Measurements from ENCODE around the gene BSCL2.
A peak's percentile ranks its signal among the peaks of the same experiment; 100 is the strongest.
"Not testable (repeated sequence)": the region's sequence is repeated elsewhere in the genome, so short reads cannot be mapped to it uniquely, and the experiment has no call there.

Gene BSCL2

DNA sequence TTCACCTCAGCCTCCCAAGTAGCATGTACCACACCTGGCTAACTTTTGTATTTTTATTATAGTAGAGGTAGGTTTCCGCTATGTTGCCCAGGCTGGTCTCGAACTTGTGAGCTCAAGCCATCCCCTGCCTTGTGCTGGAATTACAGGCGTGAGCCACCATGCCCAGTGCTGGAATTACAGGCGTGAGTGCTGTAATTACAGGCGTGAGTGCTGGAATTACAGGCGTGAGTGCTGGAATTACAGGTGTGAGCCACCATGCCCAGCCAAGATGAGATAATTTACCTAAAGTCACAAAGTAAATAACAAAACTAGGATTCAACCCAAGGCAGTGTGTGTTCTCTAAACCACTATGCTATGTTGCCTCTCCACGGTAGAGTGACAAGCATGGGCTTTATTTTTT is 24.7 kb downstream of the BSCL2 start:
- no peak for DNase-seq

DNA sequence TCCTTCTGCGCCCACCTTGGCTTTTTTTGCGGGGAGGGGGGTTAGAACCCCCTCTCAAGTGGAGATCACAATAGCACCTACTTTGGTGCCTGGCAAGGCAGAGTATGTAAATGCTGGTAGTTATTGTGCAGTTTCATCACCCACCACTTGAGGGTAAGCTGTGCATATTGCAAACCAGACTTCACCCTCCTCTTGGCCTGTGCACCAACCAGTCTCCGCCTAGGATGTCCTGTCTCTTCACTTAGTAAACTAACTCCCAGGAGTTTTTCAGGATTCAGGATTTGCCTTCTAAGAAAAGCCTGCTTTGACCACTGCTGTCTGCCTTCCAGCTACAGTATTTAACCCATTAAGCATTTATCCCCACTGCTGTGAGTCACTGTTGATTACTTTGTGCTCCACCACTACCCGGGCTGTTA is 26.4 kb downstream of the BSCL2 start:
- peak; percentile 47 for DNase-seq

DNA sequence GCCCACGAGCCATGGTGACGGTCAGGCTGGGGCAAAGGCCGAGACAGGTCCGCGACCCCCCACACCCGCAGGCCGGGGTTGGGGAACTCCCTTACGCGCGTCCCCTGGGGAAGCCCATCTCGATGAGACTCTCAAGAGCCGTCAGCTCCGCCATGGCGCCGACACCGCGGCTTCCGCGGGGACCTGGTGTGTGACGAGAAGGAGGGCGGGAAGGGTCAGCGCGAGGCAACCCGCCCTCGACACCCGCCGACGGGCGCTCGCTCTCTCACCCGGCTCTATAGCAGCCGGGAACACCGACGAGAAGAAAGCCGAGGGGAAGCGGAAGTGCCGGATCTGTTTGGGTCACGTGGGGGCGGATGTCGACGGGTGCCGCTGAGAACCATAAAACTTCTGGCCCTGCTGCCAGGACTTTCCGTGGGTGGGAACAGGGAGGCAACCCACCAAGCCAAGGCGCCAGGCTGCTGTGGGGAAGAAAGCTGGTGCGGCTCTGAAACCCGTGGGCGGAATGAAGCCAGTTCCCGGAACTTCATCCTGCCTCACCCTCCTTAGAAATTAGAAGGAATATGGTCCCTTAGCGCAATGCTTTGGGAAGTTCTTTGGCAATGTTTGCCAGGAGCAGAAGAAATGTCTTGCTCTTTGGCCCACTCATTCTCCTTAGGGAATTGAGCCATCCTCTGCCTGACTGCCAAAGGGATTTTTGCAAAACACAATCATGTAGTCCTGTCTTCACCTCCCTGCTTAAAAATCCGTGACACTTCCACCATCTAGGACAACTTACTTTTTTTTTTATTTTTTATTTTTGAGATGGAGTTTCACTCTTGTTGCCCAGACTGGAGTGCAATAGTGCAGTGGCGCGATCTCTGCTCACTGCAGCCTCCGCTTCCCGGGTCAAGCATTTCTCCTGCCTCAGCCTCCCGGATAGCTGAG is 28.2 kb downstream of the BSCL2 start, which contains the start of gene UBXN1:
Gene UBXN1, minus strand, starts transcription at position 304 of the 927 bp plus-strand sequence. Its CDS starts 150 bp downstream, at position 154.
- DNase-seq = peak; percentile 49

DNA sequence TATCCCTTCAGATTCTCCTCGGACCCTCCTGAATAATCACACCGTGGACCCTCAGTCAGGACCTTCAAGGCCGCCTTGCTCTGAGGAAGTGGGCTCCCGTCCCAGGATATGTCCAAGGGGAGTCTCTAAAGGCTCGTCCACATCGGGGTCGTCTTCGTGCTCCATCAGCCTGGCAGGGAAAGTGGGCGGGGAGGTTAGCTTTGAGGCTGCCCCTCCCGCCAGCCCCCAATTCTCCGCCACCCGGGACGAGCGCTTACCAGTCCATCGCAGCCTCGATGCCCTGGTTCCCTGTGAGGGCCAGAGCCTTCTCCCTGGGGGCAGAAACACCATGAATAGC is 28.8 kb downstream of the BSCL2 start:
- DNase-seq = no peak

DNA sequence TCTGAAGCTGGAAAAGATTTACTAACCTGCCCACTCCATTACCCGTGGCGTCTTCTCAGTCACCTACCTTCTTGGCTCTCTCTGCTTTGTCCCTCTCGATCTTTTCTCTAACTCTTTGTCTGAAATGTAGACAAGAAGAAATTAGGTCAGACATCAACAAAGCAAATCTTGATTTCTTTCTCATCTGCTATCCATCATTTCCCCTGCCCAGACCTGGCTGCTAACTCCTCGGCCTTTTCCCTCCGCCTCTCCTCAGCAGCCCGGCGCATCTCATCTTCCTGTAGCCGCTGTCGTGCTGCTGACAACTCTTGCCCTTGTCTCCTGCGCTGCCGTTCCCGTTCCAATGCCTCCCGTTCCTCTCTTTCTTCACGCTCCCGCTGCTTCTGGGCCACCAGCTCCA is 29.5 kb downstream of the BSCL2 start:
- no peak for DNase-seq

DNA sequence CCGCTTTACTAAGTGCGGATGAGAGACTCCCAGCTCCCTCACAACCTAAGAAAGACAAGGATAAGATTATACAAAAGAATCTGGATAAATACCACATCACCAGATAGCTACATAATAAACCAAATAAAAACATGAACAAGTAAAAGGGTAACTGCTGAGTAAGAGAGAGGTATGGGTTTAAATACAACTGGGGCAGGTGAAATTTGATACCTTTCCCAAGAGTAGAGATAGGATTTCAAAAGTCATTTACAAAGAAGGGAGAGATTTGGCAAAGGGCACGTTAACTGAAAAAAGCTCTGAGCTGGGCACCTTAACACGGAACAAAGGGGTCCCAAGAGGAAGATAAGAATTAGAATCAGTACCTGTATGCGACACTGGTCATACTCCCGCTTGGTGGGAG is 30.1 kb downstream of the BSCL2 start:
- peak; percentile 5 for DNase-seq

DNA sequence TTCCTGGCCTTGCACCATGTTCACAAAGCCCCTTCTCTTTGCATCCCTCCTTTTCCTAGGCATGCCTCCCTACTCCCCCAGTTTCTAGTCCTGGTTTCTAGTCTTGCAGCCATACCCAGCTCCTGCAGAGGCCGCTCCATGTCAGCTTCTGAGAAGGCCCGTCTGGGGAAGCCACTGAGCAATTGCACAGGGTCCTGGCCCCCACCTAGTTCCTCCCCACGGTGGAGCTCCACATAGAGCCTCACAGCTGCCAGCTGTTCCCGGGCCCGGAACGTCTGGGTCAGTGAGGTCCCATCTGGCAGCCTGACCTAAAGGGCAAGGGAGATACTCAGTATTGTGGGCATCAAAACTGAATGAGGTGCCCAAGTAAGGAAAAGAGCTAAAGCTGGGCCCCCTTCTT is 30.5 kb downstream of the BSCL2 start:
- no peak for DNase-seq

DNA sequence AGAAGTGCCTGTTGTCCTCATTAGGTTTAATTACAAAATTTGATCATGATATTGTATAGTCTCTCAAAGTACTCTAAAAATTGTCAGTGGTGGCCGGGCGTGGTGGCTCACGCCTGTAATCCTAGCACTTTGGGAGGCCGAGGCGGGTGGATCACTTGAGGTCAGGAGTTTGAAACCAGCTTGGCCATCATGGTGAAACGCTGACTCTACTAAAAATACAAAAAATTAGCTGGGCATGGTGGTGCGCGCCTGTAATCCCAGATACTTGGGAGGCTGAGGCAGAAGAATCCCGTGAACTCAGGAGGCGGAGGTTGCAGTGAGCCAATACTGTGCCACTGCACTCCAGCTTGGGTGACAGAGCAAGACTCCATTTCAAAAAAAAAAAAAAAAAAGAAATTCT is 31.8 kb downstream of the BSCL2 start:
- DNase-seq = not testable (repeated sequence)

DNA sequence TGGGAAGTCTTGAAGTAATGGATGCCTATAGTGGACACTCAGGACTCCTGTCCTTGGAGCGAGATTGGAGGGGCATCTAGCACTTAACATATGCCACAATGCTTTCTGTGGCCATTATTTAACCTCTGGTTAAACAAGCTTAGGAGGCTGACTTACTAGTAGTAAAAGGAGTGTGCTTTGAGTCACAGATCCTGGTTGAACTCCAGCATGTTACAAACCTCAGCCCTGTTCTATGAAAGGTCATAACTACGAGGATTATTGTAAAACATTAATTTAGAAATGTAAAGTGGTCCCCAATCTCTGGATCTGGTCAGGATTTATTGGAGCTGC is 34.1 kb downstream of the BSCL2 start:
- DNase-seq = no peak

DNA sequence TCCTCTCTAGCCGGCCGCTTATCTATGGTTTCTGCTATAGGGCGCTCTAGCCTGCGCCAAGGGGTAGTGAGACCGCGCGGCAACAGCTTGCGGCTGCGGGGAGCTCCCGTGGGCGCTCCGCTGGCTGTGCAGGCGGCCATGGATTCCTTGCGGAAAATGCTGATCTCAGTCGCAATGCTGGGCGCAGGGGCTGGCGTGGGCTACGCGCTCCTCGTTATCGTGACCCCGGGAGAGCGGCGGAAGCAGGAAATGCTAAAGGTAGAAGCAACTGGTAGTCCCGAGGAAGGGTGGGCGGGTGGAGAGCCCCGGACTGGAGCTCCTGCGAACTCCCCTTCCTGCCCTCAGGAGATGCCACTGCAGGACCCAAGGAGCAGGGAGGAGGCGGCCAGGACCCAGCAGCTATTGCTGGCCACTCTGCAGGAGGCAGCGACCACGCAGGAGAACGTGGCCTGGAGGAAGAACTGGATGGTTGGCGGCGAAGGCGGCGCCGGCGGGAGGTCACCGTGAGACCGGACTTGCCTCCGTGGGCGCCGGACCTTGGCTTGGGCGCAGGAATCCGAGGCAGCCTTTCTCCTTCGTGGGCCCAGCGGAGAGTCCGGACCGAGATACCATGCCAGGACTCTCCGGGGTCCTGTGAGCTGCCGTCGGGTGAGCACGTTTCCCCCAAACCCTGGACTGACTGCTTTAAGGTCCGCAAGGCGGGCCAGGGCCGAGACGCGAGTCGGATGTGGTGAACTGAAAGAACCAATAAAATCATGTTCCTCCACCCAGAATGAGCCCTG is 35.4 kb downstream of the BSCL2 start, which contains the start of the genes LBHD1 and UQCC3:
Gene LBHD1, minus strand, starts transcription at position 660 of the 782 bp plus-strand sequence. CDS start 2,236 bp downstream, outside the sequence.
Gene UQCC3, plus strand, starts transcription at position 66 of the 782 bp plus-strand sequence. Its CDS starts 73 bp downstream, at position 139.
- DNase-seq = peak; percentile 59

DNA sequence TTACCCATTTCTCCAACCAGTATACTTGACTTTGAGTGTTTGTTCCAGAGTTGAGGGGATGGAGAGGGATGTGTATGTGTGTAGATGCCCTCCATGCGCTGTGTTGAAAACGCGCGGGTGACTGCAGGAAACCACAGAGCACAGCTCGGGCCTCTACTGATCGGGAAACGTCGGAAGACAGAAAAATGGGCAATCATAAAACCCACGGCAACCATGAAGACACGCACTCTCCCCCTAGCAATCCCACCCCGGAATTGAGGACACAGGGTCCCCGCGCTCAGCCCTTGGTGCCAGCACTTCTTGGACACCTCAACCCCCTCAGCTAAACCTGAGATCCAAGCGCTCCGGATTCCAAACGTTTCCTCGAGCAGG is 36.0 kb downstream of the BSCL2 start:
- DNase-seq = no peak

DNA sequence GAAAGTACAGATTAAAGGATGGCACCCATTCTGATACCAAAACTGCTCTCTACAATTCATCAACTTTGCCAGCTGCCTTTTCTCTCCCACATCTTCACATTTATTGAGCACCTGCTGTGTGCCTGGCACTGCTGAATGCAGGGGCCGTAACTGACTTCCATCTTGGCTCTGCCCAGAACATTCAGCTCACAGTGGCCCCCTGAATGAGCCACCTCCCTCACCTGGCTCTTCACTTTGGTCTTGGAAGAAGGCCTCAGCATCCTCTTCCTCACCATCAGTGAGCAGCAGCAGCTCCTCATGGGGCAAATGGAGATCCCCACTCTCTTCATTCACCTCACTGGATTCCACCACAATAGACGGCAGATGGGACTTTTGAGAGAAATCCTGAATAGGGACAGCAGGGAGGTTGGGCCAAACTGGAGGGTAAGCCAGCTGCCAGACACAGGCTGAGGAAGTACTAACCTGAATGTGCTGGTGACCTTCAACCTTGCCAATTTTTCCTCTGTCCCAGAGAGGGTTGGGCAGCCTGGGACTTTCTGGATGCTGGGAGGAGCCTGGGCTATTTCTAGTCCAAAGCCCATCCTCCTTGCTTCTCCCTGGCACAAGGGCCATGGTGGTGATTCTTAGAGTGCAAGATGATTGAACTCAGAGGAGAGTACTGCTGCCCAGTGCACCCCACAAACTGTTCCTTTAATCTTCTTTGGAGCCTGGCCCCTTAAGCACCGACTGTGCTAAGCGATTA is 37.6 kb downstream of the BSCL2 start:
- peak; percentile 66 for DNase-seq

DNA sequence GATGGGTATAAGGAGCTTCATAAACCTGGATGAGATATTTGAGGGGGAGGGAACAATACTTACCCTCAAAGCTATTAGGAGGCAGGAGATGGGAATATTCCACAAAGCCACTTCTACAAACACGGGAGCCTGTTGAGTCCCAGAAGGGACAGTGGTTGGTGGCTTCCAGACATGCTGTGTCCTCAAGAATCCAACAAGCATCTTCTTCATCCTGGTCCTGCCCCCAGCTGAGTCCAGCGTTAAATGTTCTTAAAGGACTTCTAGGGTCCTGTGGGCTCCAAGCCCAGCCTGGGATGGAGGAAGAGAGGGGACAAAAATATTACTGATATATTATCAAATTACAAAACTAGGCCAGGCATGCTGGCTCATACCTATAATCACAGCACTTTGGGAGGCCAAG is 39.8 kb downstream of the BSCL2 start:
- DNase-seq = no peak

DNA sequence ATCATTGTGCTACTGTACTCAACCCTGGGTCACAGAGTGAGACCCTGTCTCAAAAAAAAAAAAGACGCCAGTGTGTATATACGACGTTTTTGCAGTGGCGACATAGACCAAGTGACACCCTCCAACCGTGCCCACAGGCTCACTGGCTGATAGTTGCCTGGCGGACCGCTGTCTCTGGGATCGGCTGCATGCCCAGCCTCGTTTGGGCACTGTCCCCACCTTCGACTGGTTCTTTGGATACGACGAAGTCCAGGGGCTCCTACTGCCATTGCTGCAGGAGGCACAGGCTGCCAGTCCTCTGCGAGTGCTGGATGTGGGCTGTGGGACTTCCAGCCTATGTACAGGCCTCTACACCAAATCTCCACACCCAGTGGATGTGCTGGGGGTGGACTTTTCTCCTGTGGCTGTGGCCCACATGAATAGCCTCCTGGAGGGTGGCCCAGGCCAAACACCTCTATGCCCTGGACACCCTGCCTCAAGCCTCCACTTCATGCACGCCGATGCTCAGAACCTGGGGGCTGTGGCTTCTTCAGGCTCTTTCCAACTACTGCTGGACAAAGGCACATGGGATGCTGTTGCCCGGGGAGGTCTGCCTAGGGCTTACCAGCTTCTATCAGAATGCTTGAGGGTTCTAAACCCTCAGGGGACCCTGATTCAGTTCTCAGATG is 40.8 kb downstream of the BSCL2 start:
- no peak for DNase-seq

DNA sequence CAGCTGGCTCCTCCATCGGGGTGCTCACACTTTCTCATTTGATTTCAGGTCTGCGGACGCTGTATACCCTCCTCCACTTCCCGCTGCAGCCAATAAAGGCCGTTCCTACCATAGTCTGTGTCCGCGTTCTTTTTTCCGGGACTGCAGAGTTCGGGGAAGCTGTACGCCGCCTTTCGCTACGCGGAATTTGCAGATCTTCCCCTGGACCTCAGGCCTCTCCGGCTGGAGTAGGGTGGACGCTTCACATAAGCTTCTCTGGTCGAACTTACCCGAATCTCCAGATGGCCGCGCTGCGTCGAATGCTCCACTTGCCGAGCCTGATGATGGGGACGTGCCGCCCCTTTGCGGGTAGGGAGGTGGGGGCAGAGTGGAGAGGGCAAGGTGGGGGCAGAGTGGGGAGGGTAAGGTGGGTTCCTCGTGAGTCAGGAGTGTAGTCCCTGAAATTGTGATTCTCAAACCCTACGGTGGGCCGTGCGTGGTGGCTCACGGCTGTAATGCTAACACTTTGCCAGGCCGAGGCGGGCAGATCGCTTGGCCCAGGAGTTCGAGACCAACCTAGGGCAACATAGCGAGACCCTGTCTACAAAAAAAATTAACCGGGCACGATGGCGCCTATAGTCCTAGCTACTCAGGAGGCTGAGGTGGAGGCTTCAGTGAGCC is 41.5 kb downstream of the BSCL2 start:
- no peak for DNase-seq

DNA sequence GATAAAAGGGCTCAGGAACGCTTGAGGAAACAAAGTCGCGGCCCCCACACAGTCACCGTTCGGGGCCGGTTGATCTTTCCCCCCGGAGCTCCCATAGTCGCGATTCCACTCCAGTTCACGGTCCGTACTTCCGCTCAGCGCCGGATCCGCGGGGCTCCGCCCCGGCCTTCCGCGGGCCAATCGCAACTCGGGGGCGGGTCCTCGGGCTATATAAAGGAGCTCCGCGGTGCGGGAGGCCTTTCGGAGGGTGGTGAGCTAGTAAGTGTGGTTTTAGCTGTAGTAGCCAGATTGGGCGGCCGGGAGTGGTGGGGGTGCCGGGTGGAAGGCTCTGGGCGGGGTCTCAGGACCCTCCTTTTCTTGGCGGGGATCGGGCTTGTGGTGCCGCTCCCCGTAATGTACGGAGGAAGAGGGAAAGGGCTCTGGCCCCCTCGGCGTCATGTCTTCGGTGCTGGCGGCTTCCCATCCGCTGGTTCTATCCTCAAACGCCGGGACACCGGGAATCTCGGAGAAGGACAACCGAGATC is 42.1 kb downstream of the BSCL2 start, which contains the start of the genes C11orf98 and CSKMT:
Gene C11orf98, minus strand, starts transcription at position 136 of the 524 bp plus-strand sequence. Its CDS starts 41 bp downstream, at position 95.
Gene CSKMT, plus strand, starts transcription at position 238 of the 524 bp plus-strand sequence. CDS start 568 bp downstream, outside the sequence.
- DNase-seq = peak; percentile 82

DNA sequence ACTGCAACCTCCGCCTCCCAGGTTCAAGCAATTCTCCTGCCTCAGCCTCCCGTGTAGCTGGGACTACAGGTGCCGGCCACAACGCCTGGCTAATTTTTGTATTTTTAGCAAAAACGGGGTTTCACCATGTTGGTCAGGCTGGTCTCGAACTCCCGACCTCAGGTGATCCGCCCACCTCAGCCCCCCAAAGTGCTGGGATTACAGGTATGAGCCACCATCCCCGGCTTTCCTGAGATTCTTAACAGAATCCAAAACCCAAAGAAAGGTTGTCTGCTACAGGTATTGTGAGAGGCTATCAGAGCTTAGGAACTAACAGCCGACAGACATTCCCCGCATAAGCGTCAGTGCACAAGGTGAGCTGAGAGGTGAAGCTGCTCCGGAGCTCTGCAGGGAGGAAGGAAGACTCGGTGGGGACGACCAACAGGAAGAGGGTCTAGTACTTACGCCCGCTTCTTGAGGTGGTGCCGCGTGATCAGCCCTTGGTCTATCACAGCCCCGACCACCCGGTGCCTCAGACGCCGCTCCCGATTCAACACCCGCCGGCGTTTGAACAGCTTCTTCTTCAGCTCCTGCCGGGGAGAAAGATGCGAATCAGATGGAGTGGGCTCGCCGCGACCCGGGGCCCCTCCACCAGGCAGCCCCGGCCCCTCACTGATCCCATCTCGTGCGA is 42.7 kb downstream of the BSCL2 start:
- peak; percentile 22 for DNase-seq

DNA sequence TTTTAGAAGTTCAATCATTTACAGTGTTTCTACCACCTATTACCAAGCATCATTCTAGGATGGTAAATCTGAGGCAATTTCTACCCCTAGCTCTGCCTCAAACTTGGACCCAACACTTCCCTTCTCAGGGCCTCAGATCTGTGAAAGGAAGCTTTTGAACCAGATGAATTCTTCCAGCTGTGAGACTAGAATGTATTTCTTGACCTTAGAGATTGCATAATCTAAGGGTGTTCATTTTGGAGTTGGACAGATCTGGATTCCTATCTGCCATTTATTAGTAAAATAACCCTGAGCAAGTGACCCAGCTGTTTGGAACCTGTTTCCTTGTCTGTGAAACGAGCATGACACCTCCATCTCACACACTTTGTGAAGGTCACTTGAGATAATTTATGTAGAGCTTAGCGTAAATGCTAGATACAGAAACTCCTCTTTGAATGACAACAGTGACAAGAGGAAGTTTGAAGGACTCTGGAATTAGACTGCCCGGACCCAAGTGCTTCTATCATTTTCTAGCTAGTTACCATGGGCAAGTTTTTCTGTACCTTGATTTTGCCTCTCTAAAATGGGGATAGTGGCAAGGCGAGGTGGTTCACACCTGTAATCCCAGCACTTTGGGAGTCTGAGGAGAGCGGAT is 50.3 kb downstream of the BSCL2 start:
- no peak for DNase-seq

DNA sequence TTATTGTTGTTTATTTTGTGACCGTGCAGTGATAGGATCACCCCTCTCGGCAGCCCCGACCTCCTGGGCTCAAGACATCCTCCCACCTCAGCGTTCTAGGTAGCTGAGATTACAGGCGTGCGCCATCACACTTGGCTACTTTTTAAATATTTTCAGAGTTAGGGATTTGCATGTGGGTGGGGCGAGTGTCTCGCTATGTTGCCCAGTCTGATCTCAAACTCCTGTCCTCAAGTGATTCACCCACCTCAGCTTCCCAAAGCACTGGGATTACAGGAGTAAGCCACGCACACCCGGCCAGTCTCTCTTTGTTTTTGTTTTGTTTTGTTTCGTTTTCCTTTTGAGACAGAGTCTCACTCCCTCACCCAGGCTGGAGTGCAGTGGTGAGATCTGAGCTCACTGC is 52.9 kb downstream of the BSCL2 start:
- DNase-seq = no peak
